K562 treated with DMSO at 1 percent for 12 hours (cell line): ENCODE results near the gene DHTKD1. TPM values are rescaled to one million over a fixed set of nuclear protein-coding genes. Genes with fewer than 3 reads are reported as not detected.

Experiments used
- total RNA-seq: library from RNA; unstranded; fragments of 300-600 nt; gene quantifications from 2 replicates; pipeline ENCODE4 v1.2.3, GENCODE V29; 2022; ENCODE audit not compliant: insufficient read depth

DHTKD1 gene
- total RNA-seq: 4.6 and 14.2 TPM in 2 replicates

GRCh38 chr10:12068449-12069269 is at the start of gene DHTKD1:
TSS of gene DHTKD1 (plus strand) at chr10:12068954. CDS start at chr10:12069034, 80 bp downstream.

GRCh38 chr10:12042797-12043651 is 25.7 kb upstream of the DHTKD1 start, which contains the start of gene UPF2:
TSS of gene UPF2 (minus strand) at chr10:12042809. CDS start at chr10:12035423, 7,386 bp downstream.

GRCh38 chr10:12129222-12130111 is 60.7 kb downstream of the DHTKD1 start, which contains the start of gene SEC61A2:
TSS of gene SEC61A2 (plus strand) at chr10:12129677. CDS start at chr10:12129788, 111 bp downstream.

Other genes starting within 250 kb of the DHTKD1 start
- 4.7 and 5.6 TPM in 2 replicates for gene PROSER2, start 245.6 kb upstream of the DHTKD1 start, total RNA-seq
- 6.9 and 18.8 TPM in 2 replicates for gene UPF2, start 26.1 kb upstream of the DHTKD1 start, total RNA-seq
- 1.6 and 10.1 TPM in 2 replicates for gene SEC61A2, start 60.7 kb downstream of the DHTKD1 start, total RNA-seq
- gene NUDT5, start 126.9 kb downstream of the DHTKD1 start, total RNA-seq: 69.6 and 90.9 TPM in 2 replicates
- gene CDC123, start 127.2 kb downstream of the DHTKD1 start, total RNA-seq: 80.8 and 95.9 TPM in 2 replicates